Fibroblast of skin of right biceps (primary cell): ENCODE results near the gene TTLL3.
"Not testable (repeated sequence)": the region's sequence is repeated elsewhere in the genome, so short reads cannot be mapped to it uniquely, and the experiment has no call there.

Source experiments
- DNase-seq: peaks from one replicate; pipeline ENCODE4 v3.0.0-alpha.2; 2013

The TTLL3 gene

GRCh38 chr3:9872067-9872466, 62.0 kb downstream of the TTLL3 start:
- not testable (repeated sequence) for DNase-seq

- no peak for DNase-seq
Observed at GRCh38 chr3:9875448-9875847, 65.4 kb downstream of the TTLL3 start.

- not testable (repeated sequence) for DNase-seq
Observed at GRCh38 chr3:9876255-9876654, 66.2 kb downstream of the TTLL3 start.

GRCh38 chr3:9876991-9877390, 66.9 kb downstream of the TTLL3 start:
- no peak for DNase-seq

GRCh38 chr3:9878700-9879099, 68.6 kb downstream of the TTLL3 start:
- DNase-seq, result no peak

- no peak for DNase-seq
Observed at GRCh38 chr3:9879830-9880549, 69.9 kb downstream of the TTLL3 start, which contains the start of gene CIDEC. TSS of gene CIDEC (minus strand) at chr3:9880253. CDS start at chr3:9878486, 1,767 bp downstream.

- DNase-seq, result no peak
Observed at GRCh38 chr3:9881441-9881840, 71.4 kb downstream of the TTLL3 start.

- peak; percentile 60 for DNase-seq
Observed at GRCh38 chr3:9883706-9884554, 73.9 kb downstream of the TTLL3 start.

GRCh38 chr3:9884555-9885165, 74.6 kb downstream of the TTLL3 start:
- peak; percentile 89 for DNase-seq
